Activated CD4-positive, alpha-beta T cell treated with anti-CD3 and anti-CD28 coated beads for 4 hours (primary cell): Measurements from ENCODE around the gene AFDN.

Source experiments
- DNase-seq, 2 donors: peaks; one replicate each; pipeline ENCODE4 v3.0.0-alpha.2; 2020

The AFDN gene

DNA sequence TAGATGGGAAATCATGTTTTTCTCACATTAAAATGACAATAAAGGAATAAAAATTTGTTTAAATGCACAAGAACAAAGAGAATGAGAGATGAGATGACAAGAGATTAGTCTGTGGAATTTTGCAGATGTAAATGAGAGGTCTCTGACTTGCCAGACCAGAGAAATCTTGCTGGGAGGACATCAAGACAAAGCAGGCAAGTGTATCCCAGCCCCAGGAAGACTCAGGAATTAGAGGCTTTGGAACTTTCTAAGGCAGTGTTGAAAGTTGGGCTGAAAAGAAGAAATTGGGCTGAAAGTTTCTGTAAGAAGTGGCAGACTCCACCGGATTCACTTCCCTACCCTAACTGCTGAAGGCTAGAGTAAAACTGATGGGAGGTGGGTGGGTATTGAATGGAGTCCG lies 54.6 kb downstream of the AFDN start:
- DNase-seq = no peak

DNA sequence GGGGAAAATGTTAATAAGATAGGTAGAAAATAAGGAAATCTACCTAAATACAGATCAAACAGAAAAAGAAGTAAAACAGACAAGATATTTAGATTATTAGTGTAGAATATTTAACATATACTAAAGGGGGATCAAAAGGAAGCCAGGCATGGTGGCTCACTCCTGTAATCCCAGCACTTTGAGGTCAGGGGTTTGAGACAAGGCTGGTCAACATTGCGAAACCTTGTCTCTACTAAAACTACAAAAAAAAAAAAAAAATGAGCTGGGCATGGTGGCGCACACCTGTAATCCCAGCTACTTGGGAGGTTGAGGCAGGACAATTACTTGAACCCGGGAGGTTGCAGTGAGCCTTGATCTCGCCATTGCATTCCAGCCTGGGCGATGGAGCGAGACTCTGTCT lies 55.5 kb downstream of the AFDN start:
- no peak for DNase-seq

DNA sequence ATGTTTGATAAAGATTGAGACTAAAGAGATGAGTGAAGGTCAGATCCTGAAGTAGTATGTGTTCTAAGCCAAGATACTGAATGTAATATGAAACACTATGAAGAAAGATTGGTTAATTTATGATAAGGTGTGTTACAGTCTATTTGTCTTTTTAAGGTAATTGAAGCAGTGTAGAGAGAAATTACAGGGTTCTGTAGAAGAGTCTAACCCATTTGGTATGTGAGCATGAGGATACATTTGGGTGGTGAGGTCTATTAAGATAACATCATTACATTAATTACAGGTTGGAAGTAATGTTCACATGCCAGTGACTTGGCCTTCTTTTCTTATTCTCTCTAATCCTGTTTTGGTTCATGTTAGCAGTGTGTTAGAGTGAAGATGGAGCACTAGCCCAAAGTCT lies 61.4 kb downstream of the AFDN start:
- DNase-seq = no peak

DNA sequence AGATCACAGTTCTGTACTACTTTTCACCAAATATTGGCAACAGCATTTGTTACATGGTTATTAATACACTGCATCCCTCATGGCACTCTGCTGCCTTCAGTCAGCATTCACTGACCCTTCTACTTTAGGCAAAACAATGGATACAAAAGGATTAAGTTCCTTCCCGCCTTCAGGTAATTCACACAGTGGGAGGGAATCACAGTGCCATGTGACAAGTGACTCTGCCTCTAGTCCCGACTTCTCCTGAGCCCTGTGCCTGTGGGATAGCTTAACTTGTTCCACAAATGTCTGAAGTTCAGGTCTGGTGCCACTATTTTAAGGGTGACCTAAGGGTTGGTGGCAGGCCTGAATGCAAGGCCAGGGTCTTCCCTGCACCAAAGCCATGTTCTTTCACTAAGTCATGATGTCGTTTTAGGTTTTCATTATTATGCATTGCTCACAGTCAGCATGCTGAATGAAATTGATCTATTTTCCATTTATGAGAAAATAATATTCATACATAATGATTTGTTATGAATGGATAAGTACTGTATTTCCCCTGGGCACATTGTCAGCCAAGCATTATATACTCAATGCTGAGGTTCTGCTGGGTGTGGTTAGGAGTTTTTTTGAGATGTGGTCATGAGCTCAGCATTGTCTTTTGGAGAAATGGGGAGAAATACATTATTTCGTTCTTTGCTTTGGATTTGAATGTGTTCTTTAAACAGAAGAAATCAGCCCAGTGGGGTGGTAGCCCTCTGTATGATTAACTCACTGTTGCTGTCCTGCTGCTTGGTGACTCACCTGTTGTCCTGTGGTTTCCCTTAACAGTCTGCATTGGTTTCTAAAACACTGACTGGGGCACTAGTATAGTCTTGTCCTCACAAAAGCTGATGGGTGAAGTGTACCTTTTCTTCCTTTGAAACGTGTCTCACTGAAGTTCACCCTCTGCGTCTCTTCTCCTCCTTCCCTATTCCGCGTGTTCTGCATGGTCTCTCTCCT lies 66.4 kb downstream of the AFDN start:
- no peak for DNase-seq

DNA sequence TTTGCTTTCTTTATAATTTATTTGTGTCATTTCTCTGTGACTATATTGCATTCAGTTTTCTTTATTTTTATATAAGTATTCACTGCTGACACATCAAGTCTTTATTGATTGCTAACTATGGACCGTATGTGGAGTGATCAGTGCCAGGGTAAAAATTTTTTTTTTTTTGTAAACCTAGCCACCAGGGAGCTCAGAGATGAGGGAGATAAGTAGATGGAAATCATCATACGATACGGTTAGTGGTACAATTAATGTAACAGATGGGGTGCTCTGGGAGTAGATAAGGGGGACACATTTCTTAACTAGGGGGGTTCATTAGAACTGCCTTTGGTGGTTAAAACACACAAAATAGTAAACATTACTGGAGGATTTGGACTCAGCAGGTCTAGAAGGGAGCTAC lies 68.3 kb downstream of the AFDN start:
- DNase-seq = no peak

DNA sequence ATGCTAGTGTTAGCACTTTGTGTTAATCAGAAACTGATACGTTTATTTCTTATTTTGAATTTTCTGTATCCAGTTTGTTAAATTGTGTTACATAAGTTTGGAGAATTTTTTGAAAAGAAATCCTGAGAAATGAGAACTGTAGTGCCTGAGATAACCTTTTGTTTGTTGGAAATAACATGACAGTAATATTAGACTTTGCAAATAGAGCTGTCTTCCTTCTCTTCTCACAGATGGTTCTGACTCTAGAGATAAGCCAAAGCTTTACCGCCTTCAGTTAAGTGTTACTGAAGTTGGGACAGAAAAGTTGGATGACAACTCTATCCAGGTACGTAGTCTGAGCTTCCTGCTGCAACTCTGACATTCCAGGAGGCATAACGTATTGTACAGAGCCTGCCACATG lies 69.9 kb downstream of the AFDN start:
- DNase-seq = no peak

DNA sequence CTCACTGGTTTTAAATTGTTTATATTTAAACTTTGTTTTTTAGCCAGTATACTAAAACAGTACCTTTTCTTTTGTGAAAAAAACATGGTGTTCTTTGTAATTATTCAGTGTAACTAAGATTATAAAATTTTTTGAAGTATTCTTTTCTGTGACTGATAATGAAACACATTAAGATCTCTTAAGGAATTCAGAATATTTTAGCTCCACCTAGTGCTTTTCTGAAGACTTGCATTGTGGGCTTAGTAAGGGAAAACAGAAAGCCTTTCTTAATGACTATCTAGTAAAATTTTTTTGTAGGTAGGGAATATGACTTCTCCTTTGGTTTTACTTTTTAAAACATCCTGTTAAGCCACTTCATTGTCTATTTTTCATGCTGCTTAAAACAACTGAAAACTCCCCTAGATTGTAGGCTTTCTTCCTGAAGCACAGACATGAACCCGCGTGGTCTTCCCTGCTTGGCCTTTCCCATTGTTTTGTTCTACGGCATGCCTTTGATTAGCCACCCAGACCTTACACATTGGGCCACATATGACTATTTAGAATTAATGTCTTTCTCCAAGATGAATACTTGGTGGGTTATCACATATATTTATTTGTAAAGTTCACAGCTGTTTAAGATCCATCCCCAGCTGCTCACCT lies 72.1 kb downstream of the AFDN start:
- DNase-seq = no peak

DNA sequence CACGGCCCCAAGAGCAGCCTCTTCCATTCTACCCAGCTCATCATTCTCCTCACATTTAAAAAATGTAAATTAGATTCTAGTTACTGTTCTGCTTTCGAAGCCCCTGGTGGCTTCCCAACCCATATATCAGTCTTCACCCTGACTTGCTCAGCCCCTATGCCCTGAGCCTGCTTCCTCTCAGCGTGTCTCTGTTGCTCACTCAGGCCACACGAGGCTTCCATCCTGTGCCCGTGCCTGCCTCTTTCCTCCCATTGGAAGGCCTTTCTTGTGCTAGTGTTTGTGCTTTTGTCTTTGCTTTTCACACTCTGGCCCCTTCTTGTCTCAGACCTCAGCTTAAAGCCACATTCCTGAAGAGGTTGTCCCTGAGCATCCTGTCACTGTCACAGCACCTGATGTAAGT lies 78.1 kb downstream of the AFDN start:
- DNase-seq = no peak

DNA sequence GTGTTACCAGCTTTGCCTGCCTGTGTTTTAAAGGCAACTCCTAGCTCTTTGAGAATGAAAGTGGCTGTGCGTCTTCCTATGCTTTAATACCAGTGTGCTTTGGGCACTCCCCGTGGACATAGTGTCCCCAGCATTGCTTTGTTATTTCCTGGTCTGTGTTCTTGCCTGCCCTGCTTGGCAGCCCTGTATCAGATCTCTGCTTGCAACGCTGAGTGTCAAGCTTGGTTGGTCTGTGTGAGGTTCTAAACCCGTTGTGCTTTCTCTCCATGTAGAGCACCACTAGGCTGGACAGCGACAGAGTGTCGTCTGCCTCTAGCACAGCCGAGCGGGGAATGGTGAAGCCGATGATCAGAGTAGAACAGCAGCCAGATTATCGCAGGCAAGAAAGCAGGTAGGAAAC lies 80.2 kb downstream of the AFDN start:
- DNase-seq = no peak

DNA sequence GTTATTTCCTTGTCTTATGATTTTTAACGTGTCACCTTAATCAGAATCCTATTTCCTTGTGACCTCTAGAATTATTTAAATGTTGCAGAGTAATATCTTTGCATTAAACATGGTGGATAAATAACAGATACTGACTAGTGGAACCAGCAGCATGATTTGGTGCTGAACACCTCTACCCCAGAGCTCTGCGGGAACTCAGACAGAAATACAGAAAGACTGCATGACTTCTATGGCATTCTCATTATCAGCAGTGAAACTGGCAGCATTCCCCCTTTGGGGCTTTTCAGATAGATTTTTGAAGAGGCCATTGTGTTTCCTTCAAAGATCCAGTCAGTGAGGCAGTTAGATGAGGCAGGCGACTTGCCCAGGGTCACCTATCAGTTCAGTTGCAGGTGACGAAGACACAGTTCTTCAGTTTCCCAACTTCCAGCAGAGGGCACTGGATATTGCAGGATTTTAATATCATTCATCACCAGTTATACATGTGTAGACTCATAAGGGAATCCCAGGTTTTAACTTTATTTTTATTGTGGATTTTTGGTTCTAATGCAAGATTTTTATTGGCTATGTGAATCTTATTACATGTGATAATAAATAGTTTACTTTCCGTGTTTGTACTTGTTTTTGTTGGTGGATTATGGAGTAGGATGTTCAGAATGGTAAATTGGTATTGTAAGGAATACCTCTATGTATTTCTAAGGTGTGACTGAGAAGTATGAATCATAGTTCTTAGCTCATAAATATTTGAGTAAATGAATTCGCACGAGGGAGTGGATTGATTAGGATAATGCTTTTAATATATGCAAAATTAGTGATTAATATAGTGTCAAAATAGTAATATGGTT lies 81.3 kb downstream of the AFDN start:
- no peak for DNase-seq

DNA sequence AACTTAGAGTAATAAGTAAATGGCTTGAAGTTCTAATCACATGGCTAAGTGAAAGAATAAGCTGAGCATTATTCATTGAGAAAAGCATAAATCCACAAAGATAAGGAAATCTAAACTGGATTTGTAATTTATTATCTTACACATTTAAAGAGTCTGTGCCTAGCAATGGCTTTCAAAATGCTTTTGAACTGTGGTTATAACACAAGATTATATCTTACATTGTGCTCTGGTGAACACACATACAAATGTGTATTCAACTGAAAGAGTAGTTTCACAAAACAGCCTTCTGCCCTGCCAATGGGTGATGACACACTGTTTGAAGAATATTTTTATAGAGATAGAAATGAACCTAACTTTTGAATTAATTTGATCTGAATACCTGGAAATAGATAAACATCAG lies 83.3 kb downstream of the AFDN start:
- DNase-seq = no peak

DNA sequence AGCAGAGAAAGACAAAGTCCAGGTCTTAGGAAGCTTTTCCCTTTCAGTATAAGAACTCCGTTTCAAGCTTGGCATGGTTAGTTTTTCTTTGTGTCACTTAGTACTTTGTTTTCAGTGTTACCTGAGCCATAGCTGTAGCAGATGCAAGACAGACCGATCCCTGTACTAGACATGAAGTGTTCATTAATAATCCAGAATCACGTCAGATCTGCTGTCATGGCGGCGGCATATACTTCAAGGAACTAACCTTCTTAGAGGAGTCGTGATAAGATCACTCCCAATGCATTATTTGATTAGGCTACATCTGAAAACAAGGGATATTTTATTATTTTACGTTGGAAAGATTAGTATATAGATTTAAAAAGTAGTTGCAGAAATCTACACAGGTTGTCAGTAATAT lies 83.9 kb downstream of the AFDN start:
- DNase-seq = no peak

DNA sequence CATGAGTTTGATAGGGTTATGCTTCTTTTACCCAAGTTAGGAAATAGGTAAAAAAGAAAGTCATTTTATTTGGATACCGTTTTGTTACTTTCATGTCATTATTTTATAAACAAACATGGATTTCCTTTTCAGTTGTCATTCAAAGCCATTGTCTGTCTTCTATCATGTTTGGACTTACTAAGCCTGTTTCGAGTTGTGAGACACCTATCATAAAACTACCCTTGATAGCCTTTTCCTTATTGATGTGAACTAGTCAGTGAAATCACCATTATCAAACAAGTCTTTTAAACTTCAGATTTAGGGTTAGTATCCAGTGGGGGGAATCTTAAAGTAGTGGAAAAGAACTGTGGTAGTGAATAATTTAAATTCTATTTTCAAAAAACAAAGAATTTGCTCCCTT lies 85.8 kb downstream of the AFDN start:
- DNase-seq = no peak

DNA sequence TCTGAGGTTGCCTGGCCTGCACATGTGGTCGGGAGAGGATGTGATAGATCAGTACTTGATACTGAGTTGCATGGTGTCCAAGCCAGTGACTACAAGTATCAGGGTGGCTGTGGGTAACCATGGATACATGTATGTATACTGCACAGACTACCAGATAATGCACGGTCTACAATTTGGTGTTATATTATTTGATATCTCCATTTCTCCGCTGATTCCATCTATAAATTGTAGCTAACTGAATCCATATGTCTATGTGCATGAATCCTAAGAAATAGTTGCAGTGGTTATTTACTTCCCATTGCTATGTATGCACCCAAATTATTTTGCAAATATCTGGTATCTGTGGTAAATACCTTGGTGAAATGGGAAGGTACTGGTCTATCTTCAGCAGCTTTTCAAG lies 87.0 kb downstream of the AFDN start:
- DNase-seq = no peak

DNA sequence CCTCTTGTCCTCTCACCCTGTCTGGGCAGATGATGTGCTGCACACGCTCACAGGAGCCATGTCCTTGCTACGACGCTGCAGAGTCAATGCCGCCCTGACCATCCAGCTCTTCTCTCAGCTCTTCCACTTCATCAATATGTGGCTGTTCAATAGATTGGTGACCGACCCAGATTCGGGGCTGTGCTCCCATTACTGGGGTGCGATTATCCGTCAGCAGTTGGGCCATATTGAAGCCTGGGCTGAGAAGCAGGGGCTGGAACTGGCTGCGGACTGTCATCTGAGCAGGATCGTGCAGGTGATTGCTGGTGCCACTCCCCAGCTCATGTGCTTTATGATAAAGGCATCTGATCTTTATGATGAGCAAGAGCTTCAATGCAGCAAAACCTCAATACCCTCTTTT lies 88.4 kb downstream of the AFDN start:
- no peak for DNase-seq

DNA sequence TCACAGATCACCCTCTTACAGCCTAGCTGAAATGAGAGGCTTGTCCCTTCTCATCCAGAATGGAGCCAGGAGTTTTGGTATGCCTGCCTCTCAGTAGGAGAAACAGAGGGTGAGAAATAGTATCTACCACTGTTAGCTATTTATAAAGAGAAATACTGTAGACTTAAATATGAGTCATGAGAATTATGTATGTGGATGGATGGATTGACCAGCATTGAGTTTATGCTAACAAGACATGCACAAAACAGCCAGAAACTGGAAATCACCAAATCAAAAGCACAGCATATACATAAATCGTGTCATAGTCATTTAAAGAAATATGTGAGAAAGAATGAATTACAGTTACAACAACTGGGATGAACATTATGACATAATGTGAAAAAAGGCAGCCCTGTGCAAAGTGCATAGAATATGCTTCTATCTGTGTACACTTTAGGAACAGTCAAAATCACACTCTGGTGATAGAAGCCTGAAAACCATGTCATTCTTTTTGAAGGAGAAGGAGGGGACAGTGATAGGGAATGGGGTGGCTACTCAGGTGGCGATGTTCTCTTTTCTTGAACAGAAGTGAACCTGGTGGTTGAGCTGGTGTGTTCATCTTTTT lies 90.9 kb downstream of the AFDN start:
- DNase-seq = no peak

DNA sequence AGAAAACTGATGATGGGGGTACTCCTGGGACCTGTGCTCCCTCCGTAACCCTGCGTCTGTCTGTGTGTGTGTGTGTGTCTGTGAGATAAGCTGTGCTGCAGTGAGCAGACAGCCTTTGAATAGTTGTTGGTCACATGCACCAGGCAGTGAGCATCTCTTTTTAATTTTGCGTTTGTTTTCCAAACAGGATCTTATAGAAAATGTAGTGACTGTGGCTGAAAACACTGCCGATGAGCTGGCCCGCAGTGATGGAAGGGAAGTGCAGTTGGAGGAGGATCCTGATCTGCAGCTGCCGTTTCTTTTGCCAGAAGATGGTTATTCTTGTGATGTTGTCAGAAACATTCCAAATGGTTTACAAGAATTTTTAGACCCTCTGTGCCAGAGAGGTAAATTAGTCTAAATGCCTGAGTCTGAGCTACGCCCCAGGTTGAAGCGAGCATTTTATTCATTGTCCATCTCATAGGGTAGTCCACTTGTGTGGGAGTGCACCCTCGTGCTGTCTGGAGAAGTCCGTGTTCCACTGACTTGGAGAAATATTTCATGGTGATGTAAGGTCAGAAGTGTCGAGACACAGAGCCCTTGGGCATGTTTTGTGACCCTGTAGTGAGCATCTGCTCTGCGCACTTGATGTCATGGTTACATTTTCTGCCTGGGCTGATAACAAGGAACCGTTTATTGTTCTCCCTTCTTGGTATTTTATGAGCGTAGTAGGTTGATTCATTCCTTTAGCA lies 92.0 kb downstream of the AFDN start:
- no peak for DNase-seq

DNA sequence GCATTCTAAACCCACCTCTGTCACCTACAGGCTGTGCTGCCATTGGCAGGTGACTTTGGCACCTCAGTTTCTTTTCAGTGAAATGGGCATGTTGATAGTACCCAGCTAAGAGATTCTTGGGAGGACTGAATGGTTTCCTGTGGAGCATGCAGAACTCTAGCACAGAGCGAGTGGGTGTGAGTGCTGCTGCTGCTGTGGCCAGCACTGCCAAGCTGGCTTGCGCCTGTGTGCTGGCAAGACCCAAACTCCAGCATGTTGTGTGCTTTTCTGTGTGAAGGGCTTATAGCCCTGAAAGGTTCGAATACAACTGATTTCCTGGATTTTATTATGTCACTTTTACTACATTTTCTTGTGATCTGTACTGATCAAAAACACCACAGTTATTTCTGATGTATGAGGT lies 92.6 kb downstream of the AFDN start:
- no peak for DNase-seq

DNA sequence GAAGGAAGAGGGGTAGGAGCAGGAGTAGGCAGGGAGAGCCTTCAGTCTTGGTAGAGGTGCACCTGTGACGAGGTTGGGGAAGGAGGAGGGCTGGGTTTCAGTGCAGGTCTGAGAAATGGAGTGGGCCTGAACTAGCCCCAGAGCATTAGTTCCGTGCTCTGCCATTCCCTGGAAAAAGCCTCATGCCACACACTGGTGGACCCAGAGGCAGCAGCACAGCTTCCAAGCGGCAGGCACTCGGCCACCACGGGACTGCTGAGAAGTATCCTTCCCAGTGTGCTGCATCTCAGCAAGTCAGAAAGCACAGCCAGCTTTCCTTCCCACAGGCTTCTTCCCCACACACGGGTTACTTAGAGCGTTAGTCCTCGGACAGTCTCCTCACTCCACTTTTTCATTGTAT lies 93.5 kb downstream of the AFDN start:
- DNase-seq = no peak

DNA sequence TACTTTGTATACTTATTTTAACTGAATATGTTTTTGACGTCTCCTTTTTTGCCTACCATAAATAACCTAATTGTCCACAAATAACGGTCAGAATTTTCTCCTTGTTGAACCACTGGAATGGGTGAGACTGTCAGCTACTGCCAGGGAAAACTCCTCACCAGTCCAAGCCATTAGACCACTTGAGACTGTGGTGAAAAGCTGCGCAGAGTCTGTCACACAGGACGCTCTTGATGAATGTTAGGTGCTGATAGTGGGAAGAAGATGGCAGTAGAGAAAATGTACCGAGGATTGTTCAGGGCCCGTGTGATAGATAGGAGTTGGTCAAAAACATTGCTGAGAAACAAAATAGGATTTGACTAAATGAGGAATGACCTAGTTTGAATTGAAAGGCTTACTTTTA lies 95.1 kb downstream of the AFDN start:
- no peak for DNase-seq

DNA sequence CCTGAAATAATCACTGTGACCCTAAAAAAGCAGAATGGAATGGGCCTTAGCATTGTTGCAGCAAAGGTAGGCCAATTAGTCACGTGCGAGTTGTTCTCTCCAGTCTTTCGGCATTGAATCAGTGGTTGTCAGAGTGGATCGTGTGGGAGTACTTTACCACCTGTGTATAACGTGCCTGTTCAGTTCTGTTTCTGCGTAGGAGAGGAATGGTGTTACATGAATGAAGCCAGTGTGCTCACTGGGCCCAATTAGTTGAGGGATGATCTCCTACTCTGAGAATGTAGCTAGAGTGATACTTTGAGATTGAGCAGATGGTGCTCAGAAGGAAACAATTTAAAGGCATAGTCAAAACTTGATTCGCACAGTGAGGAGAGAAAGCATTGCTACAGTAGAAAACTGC lies 98.3 kb downstream of the AFDN start:
- DNase-seq = no peak

DNA sequence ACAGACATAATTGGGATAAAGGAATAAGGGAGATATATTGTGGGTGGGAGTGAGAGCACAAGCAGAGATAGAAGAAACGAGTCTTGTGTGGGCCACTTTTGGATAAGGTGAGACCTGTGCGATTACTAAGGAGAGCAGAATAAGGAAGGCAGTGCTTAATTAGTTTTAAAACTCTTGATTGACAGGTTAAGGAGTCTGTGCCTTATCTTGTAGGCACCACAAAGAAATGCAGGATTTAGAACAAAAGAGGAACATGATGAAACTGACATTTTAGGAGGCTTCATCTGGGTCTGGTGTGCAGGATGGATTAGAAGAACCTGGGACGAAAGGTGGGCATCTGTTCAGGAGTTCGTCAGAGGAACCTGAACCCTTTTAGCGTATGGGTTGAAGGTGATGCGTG lies 100.5 kb downstream of the AFDN start:
- no peak for DNase-seq

DNA sequence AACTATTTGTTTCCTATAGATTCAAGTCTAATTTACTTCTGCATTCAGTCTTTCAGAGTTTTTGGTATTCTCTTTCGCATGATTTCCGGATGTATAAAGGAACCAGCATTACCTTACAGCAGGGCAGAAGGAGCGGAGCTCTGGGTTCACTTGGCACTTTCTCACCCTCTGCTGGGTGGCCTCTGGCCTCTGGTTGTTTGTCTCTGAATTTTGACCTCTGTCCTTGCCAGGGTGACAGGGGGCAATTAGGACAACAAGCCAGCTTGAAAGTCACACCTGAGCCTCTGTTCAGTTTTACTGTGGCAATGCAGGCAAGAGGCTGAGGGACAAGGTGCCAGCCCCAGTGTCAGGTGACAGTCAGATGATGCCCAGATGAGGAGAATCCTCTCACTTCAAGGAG lies 101.4 kb downstream of the AFDN start:
- no peak for DNase-seq
